Calu3 (cell line): ENCODE measurements around the gene RANBP9. TPM values are rescaled to one million over a fixed set of nuclear protein-coding genes. Genes with fewer than 3 reads are reported as not detected.

Experiments
- BruUV-seq: library from RNA; stranded (reverse); fragments of 400-500 nt; replicated peaks from 2 replicates; lab custom pipeline; 2021; lab: Mats Ljungman, UMichigan
- CTCF ChIA-PET: fragments of 300-600 bp; sonication (Branson Sonifier 250); formaldehyde crosslinking; loops from one replicate; lab custom pipeline; 2022; ENCODE audit warnings: antibody characterized with exemption; lab: Charles Lee
- DNase-seq: peaks from one replicate; pipeline ENCODE4 v3.0.0; 2022
- H3K27ac Mint-ChIP-seq: one replicate; pipeline ENCODE4 v1.8.0; 2022; ENCODE audit warnings: mixed read lengths; ENCODE audit not compliant: unreplicated experiment
- H3K27me3 Mint-ChIP-seq: one replicate; pipeline ENCODE4 v1.8.0; 2022; ENCODE audit warnings: mixed read lengths; ENCODE audit not compliant: unreplicated experiment
- H3K36me3 Mint-ChIP-seq: one replicate; pipeline ENCODE4 v1.8.0; 2022; ENCODE audit warnings: mild to moderate bottlenecking, moderate library complexity, mixed read lengths; ENCODE audit not compliant: insufficient read depth, unreplicated experiment
- H3K4me1 Mint-ChIP-seq: one replicate; pipeline ENCODE4 v1.8.0; 2022; ENCODE audit warnings: mild to moderate bottlenecking, low read depth, mixed read lengths; ENCODE audit not compliant: unreplicated experiment
- H3K4me3 Mint-ChIP-seq: one replicate; pipeline ENCODE4 v1.8.0; 2022; ENCODE audit warnings: mild to moderate bottlenecking, low read depth, moderate library complexity, mixed read lengths; ENCODE audit not compliant: unreplicated experiment
- H3K9me3 Mint-ChIP-seq: one replicate; pipeline ENCODE4 v1.8.0; 2022; ENCODE audit warnings: low read depth, mixed read lengths; ENCODE audit not compliant: unreplicated experiment
- CTCF ChIP-seq: fragments of 200-600 bp; IDR thresholded peaks from one replicate; pipeline ENCODE4 v1.8.0; 2022; ENCODE audit warnings: antibody characterized with exemption; ENCODE audit not compliant: unreplicated experiment
- intact Hi-C: fragments of 100-400 bp; cut with micrococcal nuclease; formaldehyde crosslinking; loops from one replicate; pipeline ENCODE4 v1.10.0; 2022; ENCODE audit not compliant: unreplicated experiment
- total RNA-seq: library from RNA; stranded (reverse); gene quantifications from 2 replicates; pipeline ENCODE4 v1.2.3, GENCODE V29; 2022

RANBP9 gene
- total RNA-seq, 1 experiment from 2014 or later: 20.4 TPM

GRCh38 chr6:13743736-13744127 lies 32.1 kb upstream of the RANBP9 start:
- Mint-ChIP-seq H3K27me3 (no peaks in the 10 kb centered on the region), H3K4me3 (no peak overlapping the region), H3K36me3 (no peaks in the 10 kb centered on the region), H3K9me3 (no peaks in the 10 kb centered on the region), H3K27ac (no peak overlapping the region), H3K4me1 (no peaks in the 10 kb centered on the region)
- BruUV-seq: no TSS peak
- no peak for DNase-seq
- intact Hi-C loops: no loop called here
- CTCF ChIA-PET: no interaction called here
- no peak for TF ChIP-seq CTCF

DNA sequence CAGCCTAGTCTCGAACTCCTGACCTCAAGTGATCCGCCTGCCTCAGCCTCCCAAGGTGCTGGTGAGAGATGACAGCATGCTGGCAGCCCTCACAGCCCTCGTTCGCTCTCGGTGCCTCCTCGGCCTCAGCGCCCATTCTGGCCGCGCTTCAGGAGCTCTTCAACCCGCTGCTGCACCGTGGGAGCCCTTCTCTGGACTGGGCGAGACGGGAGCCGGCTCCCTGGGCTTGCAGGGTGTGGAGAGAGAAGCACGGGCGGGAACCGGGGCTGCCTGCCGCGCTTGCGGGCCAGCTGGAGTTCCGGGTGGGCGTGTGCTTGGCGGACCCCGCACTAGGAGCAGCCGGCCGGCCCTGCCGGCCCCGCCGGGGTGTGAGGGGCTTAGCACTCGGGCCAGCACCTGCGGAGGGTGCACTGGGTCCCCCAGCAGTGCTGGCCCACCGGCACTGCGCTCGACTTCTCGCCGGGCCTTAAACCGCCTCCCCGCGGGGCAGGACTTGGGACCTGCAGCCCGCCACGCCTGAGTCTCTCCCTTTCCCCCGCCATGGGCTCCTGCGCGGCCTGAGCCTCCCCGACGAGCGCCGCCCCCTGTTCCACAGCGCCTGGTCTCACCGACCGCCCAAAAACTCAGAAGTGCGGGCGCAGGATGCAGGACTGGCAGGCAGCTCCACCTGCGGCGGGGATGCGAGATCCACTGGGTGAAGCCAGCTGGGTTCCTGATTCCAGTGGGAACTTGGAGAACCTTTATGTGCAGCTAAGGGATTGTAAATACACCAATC lies 31.5 kb upstream of the RANBP9 start:
- BruUV-seq: no TSS peak
- DNase-seq: no peak
- intact Hi-C loops: no loop called here
- Mint-ChIP-seq H3K27ac (no peak overlapping the region), H3K9me3 (no peaks in the 10 kb centered on the region), H3K4me1 (no peaks in the 10 kb centered on the region), H3K4me3 (no peak overlapping the region), H3K36me3 (peaks cover under 1% of the 10 kb centered on the region), H3K27me3 (no peaks in the 10 kb centered on the region)
- no peak for TF ChIP-seq CTCF
- CTCF ChIA-PET: no interaction called here

GRCh38 chr6:13741365-13741764 lies 29.7 kb upstream of the RANBP9 start:
- CTCF ChIA-PET: no interaction called here
- H3K27me3 Mint-ChIP-seq: no peaks in the 10 kb centered on the region
- no peak overlapping the region for H3K4me3 Mint-ChIP-seq
- intact Hi-C loops: no loop called here
- no peak for DNase-seq
- no peak for TF ChIP-seq CTCF
- peaks cover 5% of the 10 kb centered on the region for H3K36me3 Mint-ChIP-seq
- H3K4me1 Mint-ChIP-seq: no peaks in the 10 kb centered on the region
- H3K9me3 Mint-ChIP-seq: no peaks in the 10 kb centered on the region
- no TSS peak for BruUV-seq
- no peak overlapping the region for H3K27ac Mint-ChIP-seq

- H3K4me1 Mint-ChIP-seq: peaks cover 8% of the 10 kb centered on the region
- CTCF ChIA-PET: no interaction called here
- intact Hi-C loops: no loop called here
- no peaks in the 10 kb centered on the region for H3K9me3 Mint-ChIP-seq
- H3K4me3 Mint-ChIP-seq: no peak overlapping the region
- BruUV-seq: no TSS peak
- TF ChIP-seq CTCF: no peak
- peaks cover 12% of the 10 kb centered on the region for H3K27me3 Mint-ChIP-seq
- H3K36me3 Mint-ChIP-seq: peaks cover 5% of the 10 kb centered on the region
- no peak overlapping the region for H3K27ac Mint-ChIP-seq
- DNase-seq: no peak
Measured at GRCh38 chr6:13735031-13735430, 23.4 kb upstream of the RANBP9 start.
